ENCODE measurements around the gene ANP32B. TPM values are rescaled to one million over a fixed set of nuclear protein-coding genes. Genes with fewer than 3 reads are reported as not detected.

ANP32B gene
- polyA plus RNA-seq, 1 of the 3 experiments (the other 2 are of a cell fraction): 28.4 TPM

- Histone ChIP-seq H3K4me3 (ENCODE audit: low read depth in 2 of 2, low read length in 1 of 2) (no peak overlapping the region), H4K20me1 (ENCODE audit: insufficient read depth) (no peaks in the 10 kb centered on the region), H3F3A (replicated peaks; ENCODE audit: insufficient read depth) (no peaks in the 10 kb centered on the region), H3K4me2 (no peak overlapping the region), H3K9ac (no peak overlapping the region), H3K9me2 (no peaks in the 10 kb centered on the region), H3K27ac (ENCODE audit: low read depth in 2 of 2, low read length in 1 of 2) (no peak overlapping the region), H3K27me3 (ENCODE audit: insufficient read depth) (no peaks in the 10 kb centered on the region), H2AFZ (ENCODE audit: low read depth) (no peak overlapping the region), H3K36me3 (replicated peaks in 1 of 2; ENCODE audit: control insufficient read depth in 1 of 2, insufficient read depth in 2 of 2, low read length in 1 of 2) (no peaks in the 10 kb centered on the region), H3K9me3 (no peaks in the 10 kb centered on the region), H3K79me2 (ENCODE audit: insufficient read depth) (no peaks in the 10 kb centered on the region), H3K4me1 (ENCODE audit: control insufficient read depth in 1 of 2, insufficient read depth in 2 of 2, low read depth in 1 of 2, low read length in 1 of 2) (no peaks in the 10 kb centered on the region)
- DNase-seq: no peak
- WGBS (ENCODE audit: low lambda C conversion rate): 76% methylated on average over 5 of the region's 5 CpGs
- TF ChIP-seq GATA2 (CRISPR knock-in tag; IDR thresholded peaks at IDR 0.05): no peak
- CTCF ChIA-PET: interaction anchor here (1.0 to 2.7 kb wide), 3 partner anchors 12 to 209 kb away, joined by 3 to 10 read pairs (median 10); partner anchors contain the start of genes TBC1D2 and TRMO
- POLR2A ChIA-PET: no interaction called here
Observed at GRCh38 chr9:98047002-98047401, 63.9 kb downstream of the ANP32B start.

GRCh38 chr9:98049288-98050072, 66.3 kb downstream of the ANP32B start:
- Histone ChIP-seq H3K4me3 (ENCODE audit: low read depth in 2 of 2, low read length in 1 of 2) (no peak overlapping the region), H3K9me2 (no peaks in the 10 kb centered on the region), H4K20me1 (ENCODE audit: insufficient read depth) (no peaks in the 10 kb centered on the region), H3K27me3 (ENCODE audit: insufficient read depth) (no peaks in the 10 kb centered on the region), H3K27ac (ENCODE audit: low read depth in 2 of 2, low read length in 1 of 2) (no peak overlapping the region), H3K79me2 (ENCODE audit: insufficient read depth) (no peaks in the 10 kb centered on the region), H3K4me1 (ENCODE audit: control insufficient read depth in 1 of 2, insufficient read depth in 2 of 2, low read depth in 1 of 2, low read length in 1 of 2) (no peaks in the 10 kb centered on the region), H3K9ac (no peak overlapping the region), H3K4me2 (no peak overlapping the region), H2AFZ (ENCODE audit: low read depth) (no peak overlapping the region), H3K36me3 (replicated peaks in 1 of 2; ENCODE audit: control insufficient read depth in 1 of 2, insufficient read depth in 2 of 2, low read length in 1 of 2) (no peaks in the 10 kb centered on the region), H3F3A (replicated peaks; ENCODE audit: insufficient read depth) (no peaks in the 10 kb centered on the region), H3K9me3 (no peaks in the 10 kb centered on the region)
- no peak for DNase-seq
- ChIA-PET CTCF (no interaction called here), POLR2A (no interaction called here)
- no peak for TF ChIP-seq MEF2A (IDR thresholded peaks at IDR 0.05; ENCODE audit: borderline replicate concordance, low read depth)
- TF ChIP-seq USF1 (IDR thresholded peaks at IDR 0.05; ENCODE audit: borderline replicate concordance, low read depth): no peak
- TF ChIP-seq JUND (IDR thresholded peaks at IDR 0.05): no peak
- no peak for TF ChIP-seq GATA2 (CRISPR knock-in tag; IDR thresholded peaks at IDR 0.05)
- no peak for TF ChIP-seq NRF1 (IDR thresholded peaks at IDR 0.05; ENCODE audit: low read depth, low read length)
- TF ChIP-seq MAX (IDR thresholded peaks at IDR 0.05; ENCODE audit: low read depth): no peak
- TF ChIP-seq ELF1 (IDR thresholded peaks at IDR 0.05): no peak
- TF ChIP-seq IRF3 (IDR thresholded peaks at IDR 0.05; ENCODE audit: low read depth, low read length): no peak
- no peak for TF ChIP-seq SMC3 (IDR thresholded peaks at IDR 0.05; ENCODE audit: low read depth, low read length)
- TF ChIP-seq POLR2AphosphoS5 (IDR thresholded peaks at IDR 0.05; ENCODE audit: low read depth, low read length): no peak
- TF ChIP-seq TEAD4 (IDR thresholded peaks at IDR 0.05; ENCODE audit: borderline replicate concordance, insufficient read depth): no peak
- no peak for TF ChIP-seq PBX3 (IDR thresholded peaks at IDR 0.05)
- TF ChIP-seq CTCF (IDR thresholded peaks at IDR 0.05): no peak
- TF ChIP-seq SIN3A (IDR thresholded peaks at IDR 0.05; ENCODE audit: borderline replicate concordance, low read depth, low read length): no peak
- no peak for TF ChIP-seq RFX5 (IDR thresholded peaks at IDR 0.05; ENCODE audit: low read length)
- TF ChIP-seq RAD21 (IDR thresholded peaks at IDR 0.05; ENCODE audit: low read length): no peak
- TF ChIP-seq EZH2phosphoT487 (IDR thresholded peaks at IDR 0.05; ENCODE audit: borderline replicate concordance, low read depth): no peak
- 50% methylated on average over 1 of the region's 1 CpG for WGBS (ENCODE audit: low lambda C conversion rate)

Measured in SK-N-SH (cell line).